Dermis microvascular lymphatic vessel endothelial cell (primary cell): ENCODE data around the gene TRMT5. TPM values are rescaled to one million over a fixed set of nuclear protein-coding genes. Genes with fewer than 3 reads are reported as not detected.

Experiments used
- DNase-seq, 2 donors: peaks; one replicate each; pipeline versions ENCODE4 v3.0.0 to v3.0.0-alpha.2; 2010; ENCODE audit warnings: low read depth in 2 of 2
- total RNA-seq: library from RNA; depleted of rRNA; stranded (reverse); fragments of >200 nt; gene quantifications from 2 replicates; pipeline ENCODE4 v1.2.1, GENCODE V29; 2014

The TRMT5 gene
- total RNA-seq, 1 donor from 2014 or later = 5.6 TPM

- peak in 1 of 2 donors; percentile 22 for DNase-seq
These were observed 16.0 kb downstream of the TRMT5 start for GRCh38 chr14:60964904-60965303.

- DNase-seq = peak in 1 of 2 donors; percentile 86
These were observed 17.1 kb downstream of the TRMT5 start for GRCh38 chr14:60963761-60964160.

- DNase-seq = no peak
These were observed 22.7 kb downstream of the TRMT5 start for GRCh38 chr14:60958146-60958545.

GRCh38 chr14:60956632-60957031 is 24.2 kb downstream of the TRMT5 start:
- no peak for DNase-seq

- DNase-seq = no peak
These were observed 24.7 kb downstream of the TRMT5 start for GRCh38 chr14:60956202-60956601.

- DNase-seq = no peak
These were observed 29.0 kb downstream of the TRMT5 start for GRCh38 chr14:60951776-60952435.

- no peak for DNase-seq
These were observed 34.1 kb downstream of the TRMT5 start for GRCh38 chr14:60946773-60947172.

GRCh38 chr14:60945984-60946383 is 34.9 kb downstream of the TRMT5 start:
- DNase-seq = no peak

GRCh38 chr14:60944204-60944603 is 36.7 kb downstream of the TRMT5 start:
- no peak for DNase-seq

GRCh38 chr14:60943637-60944032 is 37.2 kb downstream of the TRMT5 start:
- no peak for DNase-seq

- DNase-seq = no peak
These were observed 45.6 kb downstream of the TRMT5 start for GRCh38 chr14:60935319-60935718.

- no peak for DNase-seq
These were observed 46.8 kb downstream of the TRMT5 start for GRCh38 chr14:60933920-60934655.

- DNase-seq = no peak
These were observed 49.7 kb downstream of the TRMT5 start for GRCh38 chr14:60931218-60931617.

- no peak for DNase-seq
These were observed 54.9 kb downstream of the TRMT5 start for GRCh38 chr14:60926002-60926401.

- DNase-seq = peak in 1 of 2 donors; percentile 83
These were observed 55.6 kb downstream of the TRMT5 start for GRCh38 chr14:60925286-60925685.

GRCh38 chr14:60922050-60922449 is 58.8 kb downstream of the TRMT5 start:
- peak in 1 of 2 donors; percentile 46 for DNase-seq

Other genes starting within 250 kb of the TRMT5 start
- gene MNAT1, start 246.3 kb downstream of the TRMT5 start, total RNA-seq = 23.6 and 29.5 TPM in 2 replicates
- 13.7 and 14.9 TPM in 2 replicates for gene SLC38A6, start 166 bp upstream of the TRMT5 start, total RNA-seq